AG09309 (cell line): Measurements from ENCODE around the gene CTRL.

Experiments used
- DNase-seq: peaks from one replicate; pipeline ENCODE4 v3.0.0-alpha.2; 2010; ENCODE audit warnings: low read depth
- H3K4me3 ChIP-seq: 2 replicates; pipeline ENCODE4 v1.5.1; 2011; ENCODE audit warnings: mild to moderate bottlenecking, low read depth, low read length, moderate library complexity; ENCODE audit not compliant: control insufficient read depth
- CTCF ChIP-seq: IDR thresholded peaks from 2 replicates; pipeline ENCODE4 v1.5.1; 2011; ENCODE audit warnings: mild to moderate bottlenecking, low read depth, low read length, inconsistent platforms; ENCODE audit not compliant: insufficient read depth, control insufficient read depth; ENCODE audit errors: missing control alignments

Gene CTRL

GRCh38 chr16:67881621-67882161 lies 50.0 kb downstream of the CTRL start:
- DNase-seq = no peak
- TF ChIP-seq CTCF = no peak
- no peak overlapping the region for H3K4me3 ChIP-seq

GRCh38 chr16:67880584-67880983 lies 51.1 kb downstream of the CTRL start:
- no peak overlapping the region for H3K4me3 ChIP-seq
- no peak for DNase-seq
- no peak for TF ChIP-seq CTCF

GRCh38 chr16:67879936-67880335 lies 51.7 kb downstream of the CTRL start:
- DNase-seq = no peak
- H3K4me3 ChIP-seq = no peak overlapping the region
- no peak for TF ChIP-seq CTCF
